ENCODE measurements around the gene ART4.

DNA sequence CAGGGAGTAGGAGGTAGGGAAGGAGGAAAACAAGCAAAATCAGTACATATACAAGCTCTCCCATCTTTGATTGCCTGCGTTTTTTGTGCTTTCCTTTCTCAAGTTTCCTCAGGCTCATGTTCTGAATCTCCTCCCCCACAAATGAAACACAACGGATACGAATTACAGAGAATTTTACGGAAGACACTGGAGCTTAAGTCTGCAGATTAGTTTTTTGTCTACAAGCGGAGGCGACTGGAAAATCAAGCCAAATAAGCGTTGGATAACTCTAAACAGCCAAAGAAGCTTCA lies 40.7 kb downstream of the ART4 start:
- TF ChIP-seq POLR2A (IDR thresholded peaks at IDR 0.05): no peak
- TF ChIP-seq, protein P1, sequence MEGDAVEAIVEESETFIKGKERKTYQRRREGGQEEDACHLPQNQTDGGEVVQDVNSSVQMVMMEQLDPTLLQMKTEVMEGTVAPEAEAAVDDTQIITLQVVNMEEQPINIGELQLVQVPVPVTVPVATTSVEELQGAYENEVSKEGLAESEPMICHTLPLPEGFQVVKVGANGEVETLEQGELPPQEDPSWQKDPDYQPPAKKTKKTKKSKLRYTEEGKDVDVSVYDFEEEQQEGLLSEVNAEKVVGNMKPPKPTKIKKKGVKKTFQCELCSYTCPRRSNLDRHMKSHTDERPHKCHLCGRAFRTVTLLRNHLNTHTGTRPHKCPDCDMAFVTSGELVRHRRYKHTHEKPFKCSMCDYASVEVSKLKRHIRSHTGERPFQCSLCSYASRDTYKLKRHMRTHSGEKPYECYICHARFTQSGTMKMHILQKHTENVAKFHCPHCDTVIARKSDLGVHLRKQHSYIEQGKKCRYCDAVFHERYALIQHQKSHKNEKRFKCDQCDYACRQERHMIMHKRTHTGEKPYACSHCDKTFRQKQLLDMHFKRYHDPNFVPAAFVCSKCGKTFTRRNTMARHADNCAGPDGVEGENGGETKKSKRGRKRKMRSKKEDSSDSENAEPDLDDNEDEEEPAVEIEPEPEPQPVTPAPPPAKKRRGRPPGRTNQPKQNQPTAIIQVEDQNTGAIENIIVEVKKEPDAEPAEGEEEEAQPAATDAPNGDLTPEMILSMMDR (IDR thresholded peaks at IDR 0.05): no peak

Measured in Peyer's patch (tissue), 4 donors.